OCI-LY3 (cell line): ENCODE measurements around the gene KIDINS220.

ENCODE experiments used
- EZH2phosphoT487 ChIP-seq: fragments of 200-600 bp; shearing (Covaris generic); IDR thresholded peaks from 2 replicates; pipeline ENCODE4 v1.6.1; 2018; ENCODE audit warnings: antibody characterized with exemption, mixed run types, low read depth
- TF ChIP-seq, protein P1 (sequence below): fragments of 200-600, 300-600 bp; sonication (generic); IDR thresholded peaks from 2 replicates; pipeline ENCODE4 v1.5.1; 2014; ENCODE audit warnings: antibody characterized with exemption, low read length, low read depth

DNA sequence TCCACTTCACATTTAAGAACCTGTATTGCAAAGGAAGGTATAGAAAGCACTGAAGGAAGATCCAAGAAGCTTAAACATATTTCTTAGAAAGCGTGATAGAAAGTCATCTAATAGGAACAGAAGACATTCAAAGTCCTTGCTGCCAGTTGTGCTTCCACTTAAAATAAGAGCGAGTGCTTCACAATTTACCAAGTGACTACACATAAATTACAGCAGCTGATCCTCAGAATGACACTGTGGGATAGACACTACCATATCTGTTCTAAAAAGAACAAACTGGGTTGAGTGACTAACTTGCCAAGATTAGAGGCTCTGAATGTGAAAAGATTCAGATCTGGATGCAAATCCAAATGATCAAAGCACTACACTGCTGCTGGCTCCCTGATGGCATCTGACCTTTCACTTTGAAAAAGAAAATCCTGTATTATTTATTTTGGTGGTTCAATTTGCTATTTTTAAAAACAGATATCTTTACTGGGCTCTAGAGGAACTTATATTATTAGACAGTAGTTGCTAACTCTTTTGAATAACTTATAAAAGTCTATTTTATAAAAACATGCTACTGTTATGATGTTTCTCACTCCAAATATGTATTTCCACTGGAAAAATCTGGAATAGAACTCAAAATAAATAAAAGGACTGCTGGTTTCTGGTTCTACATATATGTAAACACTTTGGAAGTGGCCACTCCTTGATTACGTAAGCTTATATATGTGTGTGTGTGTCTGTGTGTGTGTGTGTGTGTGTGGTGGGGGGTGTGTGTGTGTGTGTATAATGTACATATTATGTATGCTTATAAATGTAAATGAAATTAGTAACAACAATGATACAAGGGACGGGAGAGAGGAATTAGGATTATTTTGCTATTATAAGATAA is 57.4 kb downstream of the KIDINS220 start:
- TF ChIP-seq, protein P1, sequence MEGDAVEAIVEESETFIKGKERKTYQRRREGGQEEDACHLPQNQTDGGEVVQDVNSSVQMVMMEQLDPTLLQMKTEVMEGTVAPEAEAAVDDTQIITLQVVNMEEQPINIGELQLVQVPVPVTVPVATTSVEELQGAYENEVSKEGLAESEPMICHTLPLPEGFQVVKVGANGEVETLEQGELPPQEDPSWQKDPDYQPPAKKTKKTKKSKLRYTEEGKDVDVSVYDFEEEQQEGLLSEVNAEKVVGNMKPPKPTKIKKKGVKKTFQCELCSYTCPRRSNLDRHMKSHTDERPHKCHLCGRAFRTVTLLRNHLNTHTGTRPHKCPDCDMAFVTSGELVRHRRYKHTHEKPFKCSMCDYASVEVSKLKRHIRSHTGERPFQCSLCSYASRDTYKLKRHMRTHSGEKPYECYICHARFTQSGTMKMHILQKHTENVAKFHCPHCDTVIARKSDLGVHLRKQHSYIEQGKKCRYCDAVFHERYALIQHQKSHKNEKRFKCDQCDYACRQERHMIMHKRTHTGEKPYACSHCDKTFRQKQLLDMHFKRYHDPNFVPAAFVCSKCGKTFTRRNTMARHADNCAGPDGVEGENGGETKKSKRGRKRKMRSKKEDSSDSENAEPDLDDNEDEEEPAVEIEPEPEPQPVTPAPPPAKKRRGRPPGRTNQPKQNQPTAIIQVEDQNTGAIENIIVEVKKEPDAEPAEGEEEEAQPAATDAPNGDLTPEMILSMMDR: no peak
- TF ChIP-seq EZH2phosphoT487: no peak
